Thymus (tissue), 11 donors: ENCODE data around the gene ZNF90. TPM values are rescaled to one million over a fixed set of nuclear protein-coding genes. Genes with fewer than 3 reads are reported as not detected.
A peak's percentile ranks its signal among the peaks of the same experiment; 100 is the strongest.
"Not testable (repeated sequence)": the region's sequence is repeated elsewhere in the genome, so short reads cannot be mapped to it uniquely, and the experiment has no call there.

ENCODE experiments used
- DNase-seq, 9 donors: peaks; one replicate each; pipeline ENCODE4 v3.0.0-alpha.2; 2013; ENCODE audit warnings: low spot score in 9 of 9, low read depth in 6 of 9, missing footprints in 1 of 9
- H3K27ac ChIP-seq, 2 donors: one replicate each; pipeline ENCODE4 v1.5.1; 2013; ENCODE audit warnings: control low read depth in 1 of 2, low read depth in 1 of 2, low read length in 1 of 2, mild to moderate bottlenecking in 1 of 2, moderate library complexity in 1 of 2
- H3K27me3 ChIP-seq, 2 donors: one replicate each; pipeline ENCODE4 v1.5.1; 2013; ENCODE audit warnings: low read length in 1 of 2; ENCODE audit not compliant: control insufficient read depth in 2 of 2, insufficient read depth in 1 of 2
- H3K36me3 ChIP-seq, 2 donors: one replicate each; pipeline ENCODE4 v1.5.1; 2013; ENCODE audit warnings: low read length in 1 of 2, mild to moderate bottlenecking in 1 of 2, moderate library complexity in 1 of 2; ENCODE audit not compliant: control insufficient read depth in 2 of 2, insufficient read depth in 2 of 2
- H3K4me1 ChIP-seq, 2 donors: one replicate each; pipeline ENCODE4 v1.5.1; 2013; ENCODE audit warnings: low read length in 2 of 2; ENCODE audit not compliant: control insufficient read depth in 2 of 2, insufficient read depth in 2 of 2
- H3K4me3 ChIP-seq, 2 donors: one replicate each; pipeline ENCODE4 v1.5.1; 2013; ENCODE audit warnings: low read length in 2 of 2, control low read depth in 1 of 2, mild to moderate bottlenecking in 1 of 2
- H3K9me3 ChIP-seq, 2 donors: one replicate each; pipeline ENCODE4 v1.5.1; 2013; ENCODE audit warnings: low read length in 1 of 2, mild to moderate bottlenecking in 1 of 2; ENCODE audit not compliant: control insufficient read depth in 2 of 2, insufficient read depth in 1 of 2
- WGBS: extraction: QIAGEN DNeasy Blood & Tissue Kit; methylation state at CpG from one replicate; pipeline ENCODE4 v1.1.7; 2013; 5-methylcytosine and 5-hydroxymethylcytosine counted together
- polyA plus RNA-seq: library from polyadenylated mRNA; stranded (reverse); fragments of 200-250 nt; gene quantifications from one replicate; pipeline ENCODE4 v1.2.3, GENCODE V29; 2013
- total RNA-seq: library from RNA; stranded (reverse); fragments of 120-200 nt; gene quantifications from one replicate; pipeline ENCODE4 v1.2.4, GENCODE V29; 2013
- donor health status: healthy.

The ZNF90 gene
- total and polyA plus RNA-seq, 2 donors = 3.2 to 3.6 TPM

- H3K4me1 ChIP-seq, H3K4me3 ChIP-seq, H3K27ac ChIP-seq, H3K9me3 ChIP-seq, H3K27me3 ChIP-seq, DNase-seq, H3K36me3 ChIP-seq: not testable (repeated sequence)
- 89% methylated on average over 2 of the region's 2 CpGs for WGBS
These were observed 55.1 kb downstream of the ZNF90 start for GRCh38 chr19:20132933-20133332.

- not testable (repeated sequence) for H3K4me3 ChIP-seq, H3K36me3 ChIP-seq, H3K4me1 ChIP-seq, H3K27ac ChIP-seq, DNase-seq, H3K27me3 ChIP-seq, H3K9me3 ChIP-seq
- 94% methylated on average over 25 of the region's 29 CpGs for WGBS
These were observed 59.9 kb downstream of the ZNF90 start for GRCh38 chr19:20137714-20138113.

- H3K27me3 ChIP-seq = no peaks in the 10 kb centered on the region
- no peaks in the 10 kb centered on the region for H3K36me3 ChIP-seq
- no peak overlapping the region for H3K27ac ChIP-seq
- no peak for DNase-seq
- WGBS = 91% methylated on average over 12 of the region's 12 CpGs
- H3K4me3 ChIP-seq = no peak overlapping the region
- no peaks in the 10 kb centered on the region for H3K4me1 ChIP-seq
- peaks cover 0 to 2% of the 10 kb centered on the region in 2 donors for H3K9me3 ChIP-seq
These were observed 73.9 kb downstream of the ZNF90 start for GRCh38 chr19:20151617-20152145.

- not testable (repeated sequence) for H3K4me3 ChIP-seq, H3K27ac ChIP-seq, H3K4me1 ChIP-seq, H3K9me3 ChIP-seq, H3K36me3 ChIP-seq, DNase-seq, H3K27me3 ChIP-seq
- 76% methylated on average over 13 of the region's 15 CpGs for WGBS
These were observed 74.7 kb downstream of the ZNF90 start for GRCh38 chr19:20152506-20152905.

- Histone ChIP-seq H3K4me3 (no peak overlapping the region), H3K9me3 (peaks cover 0 to 2% of the 10 kb centered on the region in 2 donors), H3K27ac (no peak overlapping the region), H3K27me3 (no peaks in the 10 kb centered on the region), H3K36me3 (no peaks in the 10 kb centered on the region), H3K4me1 (no peaks in the 10 kb centered on the region)
- no peak for DNase-seq
- 94% methylated on average over 4 of the region's 4 CpGs for WGBS
These were observed 75.5 kb downstream of the ZNF90 start for GRCh38 chr19:20153281-20153680.

GRCh38 chr19:20154636-20155035 is 76.8 kb downstream of the ZNF90 start:
- no peak overlapping the region for H3K4me3 ChIP-seq
- no peak for DNase-seq

GRCh38 chr19:20162821-20163220 is 85.0 kb downstream of the ZNF90 start:
- no peaks in the 10 kb centered on the region for H3K36me3 ChIP-seq
- H3K9me3 ChIP-seq = peaks cover 0 to 8% of the 10 kb centered on the region in 2 donors
- no peak overlapping the region for H3K4me3 ChIP-seq
- WGBS = 72% methylated on average over 3 of the region's 3 CpGs
- H3K27ac ChIP-seq = no peak overlapping the region
- H3K27me3 ChIP-seq = no peaks in the 10 kb centered on the region
- H3K4me1 ChIP-seq = no peaks in the 10 kb centered on the region
- DNase-seq = peak in 2 of 9 donors; percentile 12 to 18

More at GRCh38 chr19:20154636-20155035, 76.8 kb downstream of the ZNF90 start:
- Histone ChIP-seq H3K9me3 (peaks cover 0 to 2% of the 10 kb centered on the region in 2 donors), H3K4me1 (no peaks in the 10 kb centered on the region), H3K36me3 (no peaks in the 10 kb centered on the region), H3K27me3 (no peaks in the 10 kb centered on the region), H3K27ac (no peak overlapping the region)
- WGBS = 92% methylated on average over 4 of the region's 4 CpGs

GRCh38 chr19:20164456-20164855 is 86.7 kb downstream of the ZNF90 start:
- H3K4me3 ChIP-seq = no peak overlapping the region
- H3K36me3 ChIP-seq = no peaks in the 10 kb centered on the region
- H3K27ac ChIP-seq = no peak overlapping the region
- WGBS = 94% methylated on average over 1 of the region's 1 CpG
- no peak for DNase-seq
- H3K27me3 ChIP-seq = no peaks in the 10 kb centered on the region
- H3K9me3 ChIP-seq = peaks cover 0 to 15% of the 10 kb centered on the region in 2 donors
- no peaks in the 10 kb centered on the region for H3K4me1 ChIP-seq

GRCh38 chr19:20165971-20166592 is 88.3 kb downstream of the ZNF90 start:
- H3K4me1 ChIP-seq = no peaks in the 10 kb centered on the region
- DNase-seq = no peak
- 98% methylated on average over 7 of the region's 7 CpGs for WGBS
- H3K27me3 ChIP-seq = no peaks in the 10 kb centered on the region
- H3K27ac ChIP-seq = peak overlapping the region in 1 of 2 donors; percentile 5
- peaks cover 0 to 15% of the 10 kb centered on the region in 2 donors for H3K9me3 ChIP-seq
- peaks cover 0 to 3% of the 10 kb centered on the region in 2 donors for H3K36me3 ChIP-seq
- no peak overlapping the region for H3K4me3 ChIP-seq
